H9 (cell line): Measurements from ENCODE around the gene SCRN1. TPM values are rescaled to one million over a fixed set of nuclear protein-coding genes. Genes with fewer than 3 reads are reported as not detected.

Source experiments
- DNase-seq: peaks from one replicate; pipeline ENCODE4 v3.0.0-alpha.2; 2017
- H2AFZ ChIP-seq: one replicate; pipeline ENCODE4 v1.6.1; 2013; ENCODE audit warnings: mild to moderate bottlenecking, low read length, control low read depth, moderate library complexity
- H2AK5ac ChIP-seq: 2 replicates; pipeline ENCODE4 v1.6.1; 2013; ENCODE audit warnings: low read length, control low read depth, mixed read lengths; ENCODE audit not compliant: insufficient read length
- H2BK120ac ChIP-seq: one replicate; pipeline ENCODE4 v1.6.1; 2013; ENCODE audit warnings: low read depth, mild to moderate bottlenecking, low read length, control low read depth, inconsistent platforms; ENCODE audit not compliant: poor library complexity, severe bottlenecking
- H2BK12ac ChIP-seq: 2 replicates; pipeline ENCODE4 v1.6.1; 2013; ENCODE audit warnings: low read length, control low read depth, mixed read lengths, low read depth; ENCODE audit not compliant: insufficient read length
- H2BK15ac ChIP-seq: 2 replicates; pipeline ENCODE4 v1.6.1; 2013; ENCODE audit warnings: low read depth, low read length, control low read depth
- H2BK20ac ChIP-seq: one replicate; pipeline ENCODE4 v1.6.1; 2013; ENCODE audit warnings: low read depth, mild to moderate bottlenecking, low read length, control low read depth, inconsistent platforms; ENCODE audit not compliant: poor library complexity, severe bottlenecking
- H2BK5ac ChIP-seq: 2 replicates; pipeline ENCODE4 v1.6.1; 2013; ENCODE audit warnings: low read length, control low read depth, mixed read lengths; ENCODE audit not compliant: insufficient read length
- H3K14ac ChIP-seq: 2 replicates; pipeline ENCODE4 v1.6.1; 2013; ENCODE audit warnings: low read length, control low read depth; ENCODE audit not compliant: insufficient read depth
- H3K18ac ChIP-seq: 2 replicates; pipeline ENCODE4 v1.6.1; 2013; ENCODE audit warnings: low read depth, mild to moderate bottlenecking, mixed read lengths, low read length, control low read depth; ENCODE audit not compliant: insufficient read length
- H3K23ac ChIP-seq: 2 replicates; pipeline ENCODE4 v1.6.1; 2013; ENCODE audit warnings: low read length, control low read depth, mixed read lengths, low read depth; ENCODE audit not compliant: insufficient read length
- H3K23me2 ChIP-seq: 2 replicates; pipeline ENCODE4 v1.6.1; 2013; ENCODE audit warnings: low read depth, mild to moderate bottlenecking, mixed read lengths, low read length, control low read depth; ENCODE audit not compliant: insufficient read length, poor library complexity, severe bottlenecking
- H3K27ac ChIP-seq: 2 replicates; pipeline ENCODE4 v1.5.1; 2013; ENCODE audit warnings: low read length, control low read depth, mixed read lengths, low read depth; ENCODE audit not compliant: insufficient read length
- H3K27me3 ChIP-seq: 2 replicates; pipeline ENCODE4 v1.6.1; 2013; ENCODE audit warnings: low read length, control low read depth, inconsistent platforms; ENCODE audit not compliant: insufficient read depth
- H3K4ac ChIP-seq: 2 replicates; pipeline ENCODE4 v1.6.1; 2013; ENCODE audit warnings: low read depth, mild to moderate bottlenecking, control low read depth, inconsistent platforms, low read length, moderate library complexity
- H3K4me1 ChIP-seq: 2 replicates; pipeline ENCODE4 v1.6.1; 2013; ENCODE audit warnings: low read length, control low read depth, inconsistent platforms; ENCODE audit not compliant: insufficient read depth
- H3K4me2 ChIP-seq: 2 replicates; pipeline ENCODE4 v1.6.1; 2013; ENCODE audit warnings: low read length, control low read depth, mixed read lengths; ENCODE audit not compliant: insufficient read length, insufficient read depth
- H3K56ac ChIP-seq: 2 replicates; pipeline ENCODE4 v1.6.1; 2013; ENCODE audit warnings: low read depth, mild to moderate bottlenecking, mixed read lengths, low read length, control low read depth; ENCODE audit not compliant: insufficient read length
- H3K79me1 ChIP-seq: 2 replicates; pipeline ENCODE4 v1.6.1; 2013; ENCODE audit warnings: low read depth, mild to moderate bottlenecking, moderate library complexity, low read length, control low read depth, inconsistent platforms; ENCODE audit not compliant: insufficient read depth, poor library complexity, severe bottlenecking
- H3K79me2 ChIP-seq: 2 replicates; pipeline ENCODE4 v1.6.1; 2013; ENCODE audit warnings: low read length, control low read depth, inconsistent platforms; ENCODE audit not compliant: insufficient read depth
- H3K9ac ChIP-seq: 2 replicates; pipeline ENCODE4 v1.6.1; 2013; ENCODE audit warnings: low read length, control low read depth, mixed read lengths; ENCODE audit not compliant: insufficient read length; ENCODE audit errors: extremely low read depth
- H3K9me3 ChIP-seq: one replicate; pipeline ENCODE4 v1.6.1; 2013; ENCODE audit warnings: low read depth, low read length, inconsistent platforms; ENCODE audit not compliant: control insufficient read depth
- H3T11ph ChIP-seq: one replicate; pipeline ENCODE4 v1.6.1; 2013; ENCODE audit warnings: mild to moderate bottlenecking, low read length, control low read depth, inconsistent platforms
- H4K20me1 ChIP-seq: one replicate; pipeline ENCODE4 v1.6.1; 2013; ENCODE audit not compliant: control insufficient read depth, insufficient read length, insufficient read depth
- H4K5ac ChIP-seq: 2 replicates; pipeline ENCODE4 v1.6.1; 2013; ENCODE audit warnings: low read depth, mild to moderate bottlenecking, mixed read lengths, low read length, control low read depth; ENCODE audit not compliant: insufficient read length
- H4K8ac ChIP-seq: replicated peaks from 2 replicates; pipeline ENCODE4 v1.6.1; 2013; ENCODE audit warnings: low read length, control low read depth, mixed read lengths, low read depth; ENCODE audit not compliant: insufficient read length
- H4K91ac ChIP-seq: 2 replicates; pipeline ENCODE4 v1.6.1; 2013; ENCODE audit warnings: low read depth, mild to moderate bottlenecking, moderate library complexity, mixed read lengths, low read length, control low read depth; ENCODE audit not compliant: insufficient read length
- H3K27ac Mint-ChIP-seq, 3 experiments: 2 replicates in 2 of 3; 3 replicates in 1 of 3; pipeline ENCODE4 v1.8.0; 2020 to 2021; ENCODE audit warnings: mixed read lengths in 3 of 3, mild to moderate bottlenecking in 1 of 3, moderate library complexity in 1 of 3
- H3K27me3 Mint-ChIP-seq: 2 replicates; pipeline ENCODE4 v1.8.0; 2021; ENCODE audit warnings: low read depth, mild to moderate bottlenecking, moderate library complexity, mixed read lengths
- H3K36me3 Mint-ChIP-seq, 3 experiments: 2 replicates in 2 of 3; 3 replicates in 1 of 3; pipeline ENCODE4 v1.8.0; 2020 to 2021; ENCODE audit warnings: low read depth in 3 of 3, mixed read lengths in 3 of 3; ENCODE audit not compliant: insufficient read depth in 1 of 3
- H3K4me1 Mint-ChIP-seq, 2 experiments: 2 replicates each; pipeline ENCODE4 v1.8.0; 2020; ENCODE audit warnings: mixed read lengths in 2 of 2
- H3K4me3 Mint-ChIP-seq, 2 experiments: 2 replicates in 1 of 2; 3 replicates in 1 of 2; pipeline ENCODE4 v1.8.0; 2020 to 2021; ENCODE audit warnings: mild to moderate bottlenecking in 2 of 2, mixed read lengths in 2 of 2, moderate library complexity in 1 of 2
- H3K9me3 Mint-ChIP-seq, 2 experiments: 2 replicates in 1 of 2; 3 replicates in 1 of 2; pipeline ENCODE4 v1.8.0; 2020; ENCODE audit warnings: mild to moderate bottlenecking in 2 of 2, mixed read lengths in 2 of 2, moderate library complexity in 1 of 2
- WGBS: extraction: QIAGEN DNeasy Blood & Tissue Kit; methylation state at CpG from one replicate; pipeline ENCODE4 v1.1.7; 2013; ENCODE audit warnings: missing lambda C conversion rate, low lambda C conversion rate, mixed read lengths; ENCODE audit not compliant: insufficient read length; ENCODE audit errors: extremely low coverage; 5-methylcytosine and 5-hydroxymethylcytosine counted together
- total RNA-seq: library from RNA; stranded (reverse); gene quantifications from 2 replicates; pipeline ENCODE4 v1.2.1, GENCODE V29; 2021
- TF ChIP-seq, protein P1 (sequence below): fragments of 200-600 bp; sonication (generic); conservative IDR thresholded peaks from 3 replicates; pipeline ENCODE4 v1.8.0; 2021; ENCODE audit warnings: antibody characterized with exemption, mild to moderate bottlenecking

Gene SCRN1
- total RNA-seq, 1 experiment from 2014 or later = 101 TPM

DNA sequence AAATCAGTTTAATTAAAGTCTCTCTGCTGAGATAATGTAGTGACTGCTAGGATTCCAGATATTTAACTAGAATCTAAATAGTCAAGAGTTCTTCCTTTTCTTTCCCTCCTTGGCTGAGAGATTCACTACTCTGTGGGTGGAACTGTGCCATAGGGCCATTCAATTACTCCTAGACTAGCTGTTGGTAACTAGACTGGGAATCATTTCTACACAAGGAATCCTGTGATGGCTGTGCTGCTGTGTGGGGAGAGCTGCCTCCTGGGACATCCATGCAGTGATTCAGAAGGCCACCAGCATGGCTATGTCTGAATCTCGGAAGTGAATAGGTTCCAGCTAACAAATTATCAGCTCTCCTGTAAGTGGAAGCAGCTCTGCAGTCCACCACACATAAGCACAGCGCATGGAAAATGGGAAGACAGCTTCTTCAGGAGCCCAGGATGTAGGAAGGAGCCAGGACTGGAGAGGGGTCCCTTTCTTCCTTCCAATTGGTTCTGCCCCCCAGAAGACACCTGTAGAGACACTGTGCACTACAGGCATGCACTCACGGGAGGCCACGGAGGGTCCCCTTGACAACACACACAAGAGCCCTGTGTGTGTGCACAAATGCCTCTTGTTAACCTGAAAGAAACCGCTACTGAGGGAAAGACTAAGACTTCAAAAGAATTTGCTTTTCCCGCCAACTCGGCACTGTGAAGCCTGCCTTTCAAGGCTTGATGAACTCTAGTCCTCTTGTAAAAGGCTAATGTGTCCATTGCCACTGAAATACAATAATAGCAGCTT, 66.5 kb downstream of the SCRN1 start:
- Histone ChIP-seq H4K91ac (no peak overlapping the region), H3K4me2 (no peak overlapping the region), H2BK120ac (no peak overlapping the region), H2AFZ (no peak overlapping the region), H3K56ac (no peak overlapping the region), H2BK20ac (no peak overlapping the region), H4K20me1 (no peaks in the 10 kb centered on the region), H3K9me3 (no peaks in the 10 kb centered on the region), H3K18ac (no peak overlapping the region), H3K79me1 (no peaks in the 10 kb centered on the region), H2BK5ac (no peak overlapping the region), H2AK5ac (no peak overlapping the region), H3K23ac (no peak overlapping the region), H3T11ph (no peak overlapping the region), H4K8ac (no peak overlapping the region), H3K23me2 (no peaks in the 10 kb centered on the region), H3K27ac (no peak overlapping the region), H4K5ac (no peak overlapping the region), H2BK15ac (no peak overlapping the region), H3K9ac (no peak overlapping the region), H3K4me1 (no peaks in the 10 kb centered on the region), H3K4ac (no peak overlapping the region), H2BK12ac (no peak overlapping the region), H3K27me3 (no peaks in the 10 kb centered on the region), H3K79me2 (no peaks in the 10 kb centered on the region), H3K14ac (no peak overlapping the region)
- H3K4me3 Mint-ChIP-seq = no peak overlapping the region
- H3K36me3 Mint-ChIP-seq = peaks cover 5 to 75% (median 15%) of the 10 kb centered on the region in 3 experiments; a peak in 6 of 7 replicates
- DNase-seq = no peak
- no peaks in the 10 kb centered on the region for H3K27me3 Mint-ChIP-seq
- no peak overlapping the region for H3K27ac Mint-ChIP-seq
- WGBS = no CpG with 5 or more reads among the region's 7 CpGs
- peaks cover 0 to 3% of the 10 kb centered on the region in 2 experiments; a peak in 1 of 4 replicates for H3K4me1 Mint-ChIP-seq
- TF ChIP-seq, protein P1, sequence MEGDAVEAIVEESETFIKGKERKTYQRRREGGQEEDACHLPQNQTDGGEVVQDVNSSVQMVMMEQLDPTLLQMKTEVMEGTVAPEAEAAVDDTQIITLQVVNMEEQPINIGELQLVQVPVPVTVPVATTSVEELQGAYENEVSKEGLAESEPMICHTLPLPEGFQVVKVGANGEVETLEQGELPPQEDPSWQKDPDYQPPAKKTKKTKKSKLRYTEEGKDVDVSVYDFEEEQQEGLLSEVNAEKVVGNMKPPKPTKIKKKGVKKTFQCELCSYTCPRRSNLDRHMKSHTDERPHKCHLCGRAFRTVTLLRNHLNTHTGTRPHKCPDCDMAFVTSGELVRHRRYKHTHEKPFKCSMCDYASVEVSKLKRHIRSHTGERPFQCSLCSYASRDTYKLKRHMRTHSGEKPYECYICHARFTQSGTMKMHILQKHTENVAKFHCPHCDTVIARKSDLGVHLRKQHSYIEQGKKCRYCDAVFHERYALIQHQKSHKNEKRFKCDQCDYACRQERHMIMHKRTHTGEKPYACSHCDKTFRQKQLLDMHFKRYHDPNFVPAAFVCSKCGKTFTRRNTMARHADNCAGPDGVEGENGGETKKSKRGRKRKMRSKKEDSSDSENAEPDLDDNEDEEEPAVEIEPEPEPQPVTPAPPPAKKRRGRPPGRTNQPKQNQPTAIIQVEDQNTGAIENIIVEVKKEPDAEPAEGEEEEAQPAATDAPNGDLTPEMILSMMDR = no peak
- H3K9me3 Mint-ChIP-seq = no peaks in the 10 kb centered on the region
